SU-DHL-6 (cell line): Measurements from ENCODE around the gene CD99L2.

Source experiments
- CTCF ChIP-seq: fragments of 200-600 bp; sonication (generic); IDR thresholded peaks from one replicate; pipeline ENCODE4 v1.5.1; 2017; ENCODE audit warnings: antibody characterized with exemption, mild to moderate bottlenecking, low read length, moderate library complexity; ENCODE audit not compliant: insufficient read depth, poor library complexity, severe bottlenecking
- EZH2phosphoT487 ChIP-seq: fragments of 200-600 bp; sonication (generic), shearing (Covaris generic); conservative IDR thresholded peaks from 2 replicates; pipeline ENCODE4 v1.6.1; 2018; ENCODE audit warnings: mild to moderate bottlenecking, antibody characterized with exemption, low read length, moderate library complexity, mixed read lengths

GRCh38 chrX:150926791-150927190, 28.3 kb upstream of the CD99L2 start:
- no peak for TF ChIP-seq CTCF
- TF ChIP-seq EZH2phosphoT487, result no peak
